Chondrocyte (in vitro differentiated cells): ENCODE data around the gene DENND5B. TPM values are rescaled to one million over a fixed set of nuclear protein-coding genes. Genes with fewer than 3 reads are reported as not detected.
A peak's percentile ranks its signal among the peaks of the same experiment; 100 is the strongest.

Experiments used
- DNase-seq: peaks from one replicate; pipeline ENCODE4 v3.0.0; 2021; ENCODE audit warnings: mixed read lengths, low spot score
- H3K27ac Mint-ChIP-seq: one replicate; pipeline ENCODE4 v1.8.0; 2021; ENCODE audit warnings: mild to moderate bottlenecking, moderate library complexity, mixed read lengths; ENCODE audit not compliant: unreplicated experiment
- H3K27me3 Mint-ChIP-seq: 2 replicates; pipeline ENCODE4 v1.8.0; 2021; ENCODE audit warnings: low read depth, mixed read lengths
- H3K36me3 Mint-ChIP-seq: 2 replicates; pipeline ENCODE4 v1.8.0; 2021; ENCODE audit warnings: low read depth, mixed read lengths
- H3K4me1 Mint-ChIP-seq: 2 replicates; pipeline ENCODE4 v1.8.0; 2021; ENCODE audit warnings: low read depth, mild to moderate bottlenecking, mixed read lengths
- H3K4me3 Mint-ChIP-seq: one replicate; pipeline ENCODE4 v1.8.0; 2021; ENCODE audit warnings: mild to moderate bottlenecking, moderate library complexity, mixed read lengths; ENCODE audit not compliant: unreplicated experiment
- H3K9me3 Mint-ChIP-seq: 2 replicates; pipeline ENCODE4 v1.8.0; 2021; ENCODE audit warnings: low read depth, mixed read lengths
- total RNA-seq: library from RNA; stranded (reverse); gene quantifications from 3 replicates; pipeline ENCODE4 v1.2.1, GENCODE V29; 2021
- TF ChIP-seq, protein P1 (sequence below): fragments of 200-600 bp; sonication (generic); IDR thresholded peaks from 2 replicates; pipeline ENCODE4 v1.5.0; 2021; ENCODE audit warnings: antibody characterized with exemption, mild to moderate bottlenecking, moderate library complexity

Gene DENND5B
- total RNA-seq, 1 donor from 2014 or later, result 14.1 TPM

DNA sequence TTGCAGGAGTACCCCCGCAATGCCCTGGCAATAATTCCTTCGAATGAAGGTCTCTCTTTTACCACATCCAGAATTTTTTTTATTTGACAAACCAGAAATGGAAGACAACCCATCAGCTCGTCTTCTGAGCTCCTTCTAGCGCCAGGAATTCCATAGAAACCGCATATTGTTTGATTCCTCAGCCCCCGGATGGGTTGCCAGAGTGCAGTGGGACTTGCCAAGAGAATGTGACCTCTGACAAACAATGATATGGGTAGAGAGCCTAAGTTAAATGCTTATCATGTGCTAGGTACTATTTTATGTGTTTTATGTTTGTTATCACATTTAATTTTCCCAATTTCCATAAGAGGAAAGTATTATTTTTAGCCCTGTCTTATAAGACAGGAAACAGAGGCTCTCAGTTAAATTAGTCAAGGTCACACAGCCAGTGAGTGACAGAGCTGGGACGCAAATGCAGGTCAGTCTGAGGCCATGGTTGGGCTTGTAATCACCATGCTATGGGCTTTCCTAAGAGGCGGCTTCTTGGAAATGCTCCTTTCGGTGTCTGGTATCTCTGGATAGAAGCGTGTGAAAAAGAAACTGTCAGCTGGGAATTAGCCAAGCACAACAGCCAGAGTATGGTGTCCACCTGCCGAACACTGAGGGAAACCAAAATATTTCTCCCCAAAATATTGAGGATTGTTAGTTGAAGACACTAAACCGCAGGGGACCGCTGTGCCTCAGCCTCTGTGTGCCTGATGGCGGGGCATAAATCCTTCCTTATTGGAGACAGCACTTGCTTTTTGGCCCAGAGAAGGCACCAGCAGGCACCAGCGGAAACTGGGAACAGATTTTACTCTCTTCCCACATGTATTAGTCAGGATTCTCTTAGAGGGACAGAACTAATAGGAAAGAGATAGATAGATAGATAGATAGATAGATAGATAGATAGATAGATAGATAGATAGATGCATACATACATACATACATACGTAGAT, 39.1 kb upstream of the DENND5B start:
- TF ChIP-seq, protein P1, sequence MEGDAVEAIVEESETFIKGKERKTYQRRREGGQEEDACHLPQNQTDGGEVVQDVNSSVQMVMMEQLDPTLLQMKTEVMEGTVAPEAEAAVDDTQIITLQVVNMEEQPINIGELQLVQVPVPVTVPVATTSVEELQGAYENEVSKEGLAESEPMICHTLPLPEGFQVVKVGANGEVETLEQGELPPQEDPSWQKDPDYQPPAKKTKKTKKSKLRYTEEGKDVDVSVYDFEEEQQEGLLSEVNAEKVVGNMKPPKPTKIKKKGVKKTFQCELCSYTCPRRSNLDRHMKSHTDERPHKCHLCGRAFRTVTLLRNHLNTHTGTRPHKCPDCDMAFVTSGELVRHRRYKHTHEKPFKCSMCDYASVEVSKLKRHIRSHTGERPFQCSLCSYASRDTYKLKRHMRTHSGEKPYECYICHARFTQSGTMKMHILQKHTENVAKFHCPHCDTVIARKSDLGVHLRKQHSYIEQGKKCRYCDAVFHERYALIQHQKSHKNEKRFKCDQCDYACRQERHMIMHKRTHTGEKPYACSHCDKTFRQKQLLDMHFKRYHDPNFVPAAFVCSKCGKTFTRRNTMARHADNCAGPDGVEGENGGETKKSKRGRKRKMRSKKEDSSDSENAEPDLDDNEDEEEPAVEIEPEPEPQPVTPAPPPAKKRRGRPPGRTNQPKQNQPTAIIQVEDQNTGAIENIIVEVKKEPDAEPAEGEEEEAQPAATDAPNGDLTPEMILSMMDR, result no peak
- H3K36me3 Mint-ChIP-seq, result no peaks in the 10 kb centered on the region
- DNase-seq, result no peak
- H3K4me1 Mint-ChIP-seq, result peaks cover 18% of the 10 kb centered on the region
- no peaks in the 10 kb centered on the region for H3K9me3 Mint-ChIP-seq
- peak overlapping the region; percentile 46 for H3K27ac Mint-ChIP-seq
- H3K27me3 Mint-ChIP-seq, result no peaks in the 10 kb centered on the region
- H3K4me3 Mint-ChIP-seq, result peak overlapping the region; percentile 27

DNA sequence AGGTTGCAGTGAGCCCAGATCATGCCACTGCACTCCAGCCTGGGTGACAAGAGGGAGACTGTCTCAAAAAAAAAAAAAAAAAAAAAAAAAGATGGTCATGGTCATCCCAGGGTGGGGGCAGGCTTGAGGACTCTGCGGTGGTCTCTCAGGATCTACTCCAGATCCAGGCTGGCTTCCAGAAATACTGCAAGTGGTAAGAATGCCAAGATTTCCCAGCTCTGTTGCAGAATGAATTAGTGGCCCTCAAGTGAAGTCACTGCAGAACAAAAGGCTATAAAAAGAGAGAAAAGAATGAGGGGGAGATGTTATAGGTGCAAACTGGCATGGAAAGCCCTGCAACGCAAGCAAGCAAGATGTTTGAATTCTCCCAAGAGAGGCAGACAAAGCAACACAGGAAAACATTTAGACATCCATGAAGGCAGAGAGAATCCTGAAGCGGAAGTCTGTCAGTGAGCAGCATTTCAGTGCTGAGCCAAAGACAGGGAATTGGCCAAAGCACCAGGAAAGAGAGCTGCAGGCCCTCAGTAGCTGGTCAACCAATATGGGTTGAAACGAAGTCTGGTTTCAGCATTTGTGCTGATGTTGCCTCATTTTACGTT, 36.6 kb upstream of the DENND5B start:
- TF ChIP-seq, protein P1, result no peak
- Mint-ChIP-seq H3K27me3 (no peaks in the 10 kb centered on the region), H3K36me3 (no peaks in the 10 kb centered on the region), H3K9me3 (no peaks in the 10 kb centered on the region), H3K4me1 (peaks cover 18% of the 10 kb centered on the region), H3K4me3 (no peak overlapping the region), H3K27ac (no peak overlapping the region)
- no peak for DNase-seq

DNA sequence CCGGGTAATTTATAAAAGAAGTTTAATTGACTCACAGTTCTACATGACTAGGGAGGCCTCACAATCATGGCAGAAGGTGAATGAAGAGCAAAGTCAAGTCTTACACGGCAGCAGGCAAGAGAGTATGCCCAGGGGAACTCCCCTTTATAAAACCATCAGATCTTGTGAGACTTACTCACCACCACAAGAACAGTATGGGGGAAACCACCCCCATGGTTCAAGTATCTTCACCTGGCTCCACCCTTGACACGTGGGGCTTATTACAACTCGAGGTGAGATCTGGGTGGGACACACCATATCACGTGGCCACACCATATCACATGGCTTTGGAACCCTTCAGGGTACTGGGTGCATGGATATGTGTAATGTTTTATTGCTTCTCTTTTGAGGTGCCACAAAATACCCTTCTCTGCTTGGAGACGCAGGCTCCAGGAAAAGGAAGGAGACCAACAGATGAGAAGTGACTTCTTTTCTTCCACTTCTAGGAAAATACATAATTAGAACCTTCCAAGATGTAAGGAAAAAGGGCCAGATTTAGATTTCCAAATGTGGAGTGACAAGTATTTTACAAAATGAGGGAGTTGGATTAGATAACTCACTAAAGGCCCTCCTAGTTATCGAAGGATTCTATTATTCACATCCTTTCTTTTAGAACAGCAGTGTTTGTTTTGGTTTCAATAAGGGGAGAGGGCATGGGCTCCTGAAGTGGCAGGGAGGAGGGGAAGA, 35.5 kb upstream of the DENND5B start:
- TF ChIP-seq, protein P1, result no peak
- H3K4me1 Mint-ChIP-seq, result peaks cover 18% of the 10 kb centered on the region
- DNase-seq, result no peak
- H3K27ac Mint-ChIP-seq, result no peak overlapping the region
- H3K4me3 Mint-ChIP-seq, result no peak overlapping the region
- no peaks in the 10 kb centered on the region for H3K36me3 Mint-ChIP-seq
- no peaks in the 10 kb centered on the region for H3K9me3 Mint-ChIP-seq
- no peaks in the 10 kb centered on the region for H3K27me3 Mint-ChIP-seq

DNA sequence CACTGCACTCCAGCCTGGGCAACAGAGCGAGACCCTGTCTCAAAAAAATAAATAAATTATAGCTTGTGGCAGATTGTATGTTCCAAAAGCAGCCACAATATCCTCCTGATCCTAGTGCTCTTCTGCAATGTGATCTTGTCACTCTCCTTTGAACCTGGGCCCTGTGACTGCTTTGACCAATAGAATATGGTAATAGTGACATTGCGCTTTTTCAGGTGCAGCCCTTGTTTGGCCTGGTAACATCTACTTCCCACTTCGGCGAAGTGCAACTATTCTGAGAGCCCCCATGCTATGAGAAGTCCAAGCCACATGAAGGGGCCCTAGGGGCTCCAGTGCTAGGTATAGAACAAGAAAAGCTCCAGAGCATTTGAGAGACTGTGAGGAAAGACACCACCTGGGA, 31.1 kb upstream of the DENND5B start:
- TF ChIP-seq, protein P1, result no peak
- Mint-ChIP-seq H3K9me3 (no peaks in the 10 kb centered on the region), H3K4me3 (no peak overlapping the region), H3K27ac (no peak overlapping the region), H3K27me3 (no peaks in the 10 kb centered on the region), H3K36me3 (no peaks in the 10 kb centered on the region), H3K4me1 (peaks cover 3% of the 10 kb centered on the region)
- DNase-seq, result no peak

DNA sequence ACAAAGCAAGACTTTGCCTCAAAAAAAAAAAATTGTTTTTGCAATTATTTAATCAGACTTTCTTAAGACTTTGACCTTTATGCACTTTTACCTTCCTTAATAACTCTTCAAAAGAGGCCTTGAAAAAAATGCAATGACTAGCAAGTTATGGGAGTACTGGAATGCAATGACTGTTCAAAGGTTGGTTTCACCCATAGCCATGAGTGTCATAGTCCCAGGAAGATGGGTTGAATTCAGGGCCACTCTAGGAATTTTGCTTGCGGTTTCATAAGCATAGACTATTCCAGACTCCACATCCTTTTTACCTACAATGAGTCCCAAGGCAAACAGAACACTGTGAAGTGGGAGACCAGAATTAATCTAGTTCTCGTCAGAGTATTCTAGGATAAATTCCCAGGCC, 29.4 kb upstream of the DENND5B start:
- no peak for DNase-seq
- Mint-ChIP-seq H3K4me3 (no peak overlapping the region), H3K27ac (no peak overlapping the region), H3K9me3 (no peaks in the 10 kb centered on the region), H3K36me3 (no peaks in the 10 kb centered on the region), H3K4me1 (peaks cover 3% of the 10 kb centered on the region), H3K27me3 (no peaks in the 10 kb centered on the region)
- TF ChIP-seq, protein P1, result no peak
